ENCODE data around the gene RALGDS.
A peak's percentile ranks its signal among the peaks of the same experiment; 100 is the strongest.

- peak in 2 of 5 experiments; percentile 19 to 25 for TF ChIP-seq CTCF (IDR thresholded peaks at IDR 0.05 in 4 of 5, conservative IDR thresholded peaks at IDR 0.05 in 1 of 5)
- TF ChIP-seq POLR2A (IDR thresholded peaks at IDR 0.05) = peak; percentile 80 to 85
Observed at GRCh38 chr9:133133681-133134387, 12.8 kb upstream of the RALGDS start.

Measured in gastrocnemius medialis (tissue), 4 donors.